ENCODE measurements around the gene CAMTA1.

DNA sequence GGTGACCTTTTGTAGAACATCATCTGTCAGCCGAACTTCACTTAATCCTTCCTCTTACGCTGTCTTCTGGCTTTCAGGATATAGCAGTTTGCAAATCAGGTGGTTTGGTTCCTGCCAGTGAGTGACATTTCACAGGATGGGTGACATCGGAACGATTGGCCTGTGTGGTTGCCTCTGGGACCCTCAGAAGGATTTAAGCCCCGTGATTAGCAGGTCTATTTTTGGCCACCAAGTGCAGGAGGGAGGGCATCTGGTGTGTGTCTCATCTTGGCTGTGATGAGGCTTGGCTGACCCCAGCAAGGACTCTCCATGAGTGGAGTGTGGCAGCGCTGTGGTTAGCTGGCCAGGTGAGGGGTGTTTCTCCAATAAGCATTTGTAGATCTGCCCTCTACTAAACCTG lies 578.2 kb downstream of the CAMTA1 start:
- TF ChIP-seq TAF1 (IDR thresholded peaks at IDR 0.05; ENCODE audit: low read depth) (no peak), EP300 (conservative IDR thresholded peaks at IDR 0.05; ENCODE audit: poor library complexity, severe bottlenecking) (no peak), MXI1 (conservative IDR thresholded peaks at IDR 0.05; ENCODE audit: poor library complexity, severe bottlenecking) (no peak), EZH2 (IDR thresholded peaks at IDR 0.05; ENCODE audit: borderline replicate concordance, insufficient read depth, low read length, poor library complexity, severe bottlenecking) (no peak)
- TF ChIP-seq, protein P1, sequence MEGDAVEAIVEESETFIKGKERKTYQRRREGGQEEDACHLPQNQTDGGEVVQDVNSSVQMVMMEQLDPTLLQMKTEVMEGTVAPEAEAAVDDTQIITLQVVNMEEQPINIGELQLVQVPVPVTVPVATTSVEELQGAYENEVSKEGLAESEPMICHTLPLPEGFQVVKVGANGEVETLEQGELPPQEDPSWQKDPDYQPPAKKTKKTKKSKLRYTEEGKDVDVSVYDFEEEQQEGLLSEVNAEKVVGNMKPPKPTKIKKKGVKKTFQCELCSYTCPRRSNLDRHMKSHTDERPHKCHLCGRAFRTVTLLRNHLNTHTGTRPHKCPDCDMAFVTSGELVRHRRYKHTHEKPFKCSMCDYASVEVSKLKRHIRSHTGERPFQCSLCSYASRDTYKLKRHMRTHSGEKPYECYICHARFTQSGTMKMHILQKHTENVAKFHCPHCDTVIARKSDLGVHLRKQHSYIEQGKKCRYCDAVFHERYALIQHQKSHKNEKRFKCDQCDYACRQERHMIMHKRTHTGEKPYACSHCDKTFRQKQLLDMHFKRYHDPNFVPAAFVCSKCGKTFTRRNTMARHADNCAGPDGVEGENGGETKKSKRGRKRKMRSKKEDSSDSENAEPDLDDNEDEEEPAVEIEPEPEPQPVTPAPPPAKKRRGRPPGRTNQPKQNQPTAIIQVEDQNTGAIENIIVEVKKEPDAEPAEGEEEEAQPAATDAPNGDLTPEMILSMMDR (IDR thresholded peaks at IDR 0.05; ENCODE audit: poor library complexity, severe bottlenecking), result no peak

Measured in neural cell (in vitro differentiated cells).